H1 (cell line): ENCODE measurements around the gene RFPL3. TPM values are rescaled to one million over a fixed set of nuclear protein-coding genes. Genes with fewer than 3 reads are reported as not detected.

Source experiments
- CBX5 ChIP-seq: fragments of 300-800, 300-1000 bp; sonication (generic); IDR thresholded peaks from 2 replicates; pipeline ENCODE4 v1.7.1; 2016; ENCODE audit warnings: antibody characterized with exemption, low read length, low read depth
- CEBPB ChIP-seq: IDR thresholded peaks from 2 replicates; pipeline ENCODE4 v1.6.1; 2012; ENCODE audit warnings: low read depth, low read length
- FOSL1 ChIP-seq: IDR thresholded peaks from 2 replicates; pipeline ENCODE4 v1.6.1; 2011; ENCODE audit warnings: mild to moderate bottlenecking, low read depth, low read length, moderate library complexity; ENCODE audit not compliant: insufficient read depth
- JUN ChIP-seq: IDR thresholded peaks from 2 replicates; pipeline ENCODE4 v1.6.1; 2011; ENCODE audit warnings: low read depth, mild to moderate bottlenecking, improper control_type of control experiment, low read length
- KDM4A ChIP-seq: IDR thresholded peaks from one replicate; pipeline ENCODE4 v1.7.1; 2012; ENCODE audit warnings: low read depth, mild to moderate bottlenecking, moderate library complexity, low read length, inconsistent platforms; ENCODE audit not compliant: severe bottlenecking
- USF2 ChIP-seq: IDR thresholded peaks from 2 replicates; pipeline ENCODE4 v1.6.1; 2011; ENCODE audit warnings: low read length, improper control_type of control experiment
- polyA plus RNA-seq, 7 experiments: library from polyadenylated mRNA; depleted of rRNA in 3 of 7; stranded (reverse) in 5 of 7; unstranded in 2 of 7; fragments of >200 nt in 5 of 7; fragments of 200-250 nt in 2 of 7; gene quantifications; 1 replicate in 5 of 7; 2 replicates in 1 of 7; 4 replicates in 1 of 7; pipeline versions ENCODE4 v1.2.1 to v1.2.3, GENCODE V29; 2011 to 2013; ENCODE audit warnings: missing spikeins in 2 of 7, mixed read lengths in 2 of 7
- total RNA-seq: library from RNA; stranded (reverse); fragmentation: NEBNext Ultra II Directional; extraction: Animal tissue kit (Norgen Biotek cat#: 25700); gene quantifications from 2 replicates; pipeline ENCODE4 v1.2.1, GENCODE V29; 2021

The RFPL3 gene
- total and polyA plus RNA-seq, 2 of the 8 experiments (the other 6 are each of a cell fraction or from before 2014, with no cell fraction given), result 0.08 to 0.24 TPM

- TF ChIP-seq CEBPB (no peak), JUN (no peak), CBX5 (no peak), KDM4A (no peak), USF2 (no peak), FOSL1 (no peak)
Measured at GRCh38 chr22:32309585-32310251, 47.9 kb upstream of the RFPL3 start (continued).
